DOHH2 (cell line): ENCODE results near the gene GALNT2.

ENCODE experiments used
- CTCF ChIP-seq: fragments of 200-600 bp; sonication (generic); IDR thresholded peaks from one replicate; pipeline ENCODE4 v1.5.1; 2014; ENCODE audit warnings: antibody characterized with exemption, mild to moderate bottlenecking, low read depth, low read length; ENCODE audit not compliant: poor library complexity, severe bottlenecking
- EZH2phosphoT487 ChIP-seq: fragments of 200-600 bp; sonication (generic); IDR thresholded peaks from 2 replicates; pipeline ENCODE4 v1.6.1; 2017; ENCODE audit warnings: borderline replicate concordance, mild to moderate bottlenecking, antibody characterized with exemption, low read length, moderate library complexity, mixed read lengths

- TF ChIP-seq CTCF (no peak), EZH2phosphoT487 (no peak)
Observed at GRCh38 chr1:230123280-230124185, 56.5 kb downstream of the GALNT2 start.
